GM21786 (cell line): Measurements from ENCODE around the gene F2RL1.
"Not testable (repeated sequence)": the region's sequence is repeated elsewhere in the genome, so short reads cannot be mapped to it uniquely, and the experiment has no call there.

Experiments
- ATAC-seq: cut with Tn5 transposase; IDR thresholded peaks from one replicate; pipeline ENCODE4 v1.9.1; 2021; ENCODE audit not compliant: unreplicated experiment

The F2RL1 gene

GRCh38 chr5:76805821-76806505 is 12.9 kb upstream of the F2RL1 start:
- ATAC-seq, result peak; percentile 72

- no peak for ATAC-seq
Observed at GRCh38 chr5:76807296-76807695, 11.5 kb upstream of the F2RL1 start.

- ATAC-seq, result no peak
Observed at GRCh38 chr5:76808141-76808691, 10.6 kb upstream of the F2RL1 start.

GRCh38 chr5:76809141-76809540 is 9.7 kb upstream of the F2RL1 start:
- ATAC-seq, result no peak

GRCh38 chr5:76810236-76810635 is 8.6 kb upstream of the F2RL1 start:
- no peak for ATAC-seq

- no peak for ATAC-seq
Observed at GRCh38 chr5:76811214-76811613, 7.6 kb upstream of the F2RL1 start.

- ATAC-seq, result not testable (repeated sequence)
Observed at GRCh38 chr5:76812209-76812608, 6.6 kb upstream of the F2RL1 start.

GRCh38 chr5:76813982-76814562 is 4.8 kb upstream of the F2RL1 start:
- ATAC-seq, result no peak

GRCh38 chr5:76816110-76816831 is 2.6 kb upstream of the F2RL1 start:
- ATAC-seq, result no peak

GRCh38 chr5:76819851-76820525 is 1.2 kb downstream of the F2RL1 start:
- no peak for ATAC-seq

- no peak for ATAC-seq
Observed at GRCh38 chr5:76820526-76820890, 1.7 kb downstream of the F2RL1 start.

GRCh38 chr5:76821136-76821535 is 2.3 kb downstream of the F2RL1 start:
- no peak for ATAC-seq

- not testable (repeated sequence) for ATAC-seq
Observed at GRCh38 chr5:76822105-76822731, 3.4 kb downstream of the F2RL1 start.

- not testable (repeated sequence) for ATAC-seq
Observed at GRCh38 chr5:76826416-76826815, 7.6 kb downstream of the F2RL1 start.

- ATAC-seq, result no peak
Observed at GRCh38 chr5:76831110-76831452, 12.3 kb downstream of the F2RL1 start.

- no peak for ATAC-seq
Observed at GRCh38 chr5:76836181-76836580, 17.4 kb downstream of the F2RL1 start.

GRCh38 chr5:76836585-76836984 is 17.8 kb downstream of the F2RL1 start:
- no peak for ATAC-seq

GRCh38 chr5:76838481-76839261 is 19.8 kb downstream of the F2RL1 start:
- no peak for ATAC-seq

- ATAC-seq, result no peak
Observed at GRCh38 chr5:76841361-76841760, 22.5 kb downstream of the F2RL1 start.

- no peak for ATAC-seq
Observed at GRCh38 chr5:76845890-76846289, 27.1 kb downstream of the F2RL1 start.
